ENCODE data around the gene CKAP4. TPM values are rescaled to one million over a fixed set of nuclear protein-coding genes. Genes with fewer than 3 reads are reported as not detected.

CKAP4 gene
- total and polyA plus RNA-seq, 2 donors (not counting 3 experiments of a cell fraction or from before 2014, with no cell fraction given): 117 to 223 TPM

GRCh38 chr12:106234449-106234848 is 13.4 kb downstream of the CKAP4 start:
- Histone ChIP-seq H3K79me2 (ENCODE audit: control insufficient read depth, insufficient read depth, low read length) (peaks cover 8% of the 10 kb centered on the region), H4K20me1 (replicated peaks; ENCODE audit: control insufficient read depth, extremely low read depth, insufficient read depth, low read length) (no peaks in the 10 kb centered on the region), H3K4me3 (replicated peaks in 1 of 3; ENCODE audit: insufficient read depth in 1 of 3, low read depth in 1 of 3, low read length in 3 of 3) (no peak overlapping the region), H3K36me3 (ENCODE audit: control insufficient read depth in 2 of 2, extremely low read depth in 1 of 2, insufficient read depth in 2 of 2, low read length in 2 of 2) (peaks cover 9 to 11% of the 10 kb centered on the region in 2 experiments), H3K9me1 (replicated peaks; ENCODE audit: control insufficient read depth, extremely low read depth, insufficient read depth, low read length) (no peaks in the 10 kb centered on the region), H3K4me2 (ENCODE audit: insufficient read depth, low read length) (no peak overlapping the region), H3K27ac (ENCODE audit: insufficient read depth, low read depth, low read length) (no peak overlapping the region), H3K27me3 (ENCODE audit: control insufficient read depth in 2 of 2, insufficient read depth in 2 of 2, low read length in 2 of 2) (peaks cover 0 to 3% of the 10 kb centered on the region in 2 experiments), H2AFZ (ENCODE audit: low read depth, low read length) (no peak overlapping the region), H3K9ac (replicated peaks; ENCODE audit: extremely low read depth, insufficient read depth, low read length) (no peak overlapping the region), H3K9me3 (replicated peaks; ENCODE audit: control insufficient read depth, insufficient read depth, low read length) (no peaks in the 10 kb centered on the region), H3K4me1 (ENCODE audit: control insufficient read depth, extremely low read depth, insufficient read depth, low read length) (no peaks in the 10 kb centered on the region)
- no TSS peak for BruUV-seq (replicated peaks)
- no peak for TF ChIP-seq MAX (IDR thresholded peaks at IDR 0.05; ENCODE audit: insufficient read depth, insufficient read length)
- no peak for TF ChIP-seq FOS (IDR thresholded peaks at IDR 0.05; ENCODE audit: borderline replicate concordance, insufficient read depth, low read length)
- no peak for TF ChIP-seq POLR2AphosphoS5 (IDR thresholded peaks at IDR 0.05; ENCODE audit: insufficient read depth, low read depth, low read length)
- DNase-seq (ENCODE audit: low read depth, low spot score) (no peak), FAIRE-seq (no peak)
- intact Hi-C loops (cut with micrococcal nuclease) (no loop called here), dilution Hi-C loops (cut with MboI; ENCODE audit: extremely low pct_ligation_motif_present, low sequenced_read_pairs) (no loop called here)
- POLR2A ChIA-PET: no interaction called here
- CTCF ChIA-PET: interaction anchor here (1.2 to 1.8 kb wide), 3 partner anchors 8 to 48 kb away, joined by 6 to 7 read pairs (median 6); no protein-coding TSS in a partner anchor

- no peaks in the 10 kb centered on the region for H3K79me2 ChIP-seq (ENCODE audit: control insufficient read depth, insufficient read depth, low read length)
- BruUV-seq (replicated peaks): no TSS peak
- dilution Hi-C loops (cut with MboI; ENCODE audit: extremely low pct_ligation_motif_present, low sequenced_read_pairs) (no loop called here), intact Hi-C loops (cut with micrococcal nuclease) (no loop called here)
- POLR2A ChIA-PET: no interaction called here
- H3K4me2 ChIP-seq (ENCODE audit: insufficient read depth, low read length): no peak overlapping the region
- no peak overlapping the region for H3K4me3 ChIP-seq (replicated peaks in 1 of 3; ENCODE audit: insufficient read depth in 1 of 3, low read depth in 1 of 3, low read length in 3 of 3)
- no peak overlapping the region for H3K27ac ChIP-seq (ENCODE audit: insufficient read depth, low read depth, low read length)
- no peaks in the 10 kb centered on the region for H3K9me1 ChIP-seq (replicated peaks; ENCODE audit: control insufficient read depth, extremely low read depth, insufficient read depth, low read length)
- FAIRE-seq (no peak), DNase-seq (ENCODE audit: low read depth, low spot score) (no peak)
- CTCF ChIA-PET: interaction anchor here (1.8 kb wide), 1 partner anchor 49 kb away, joined by 6 read pairs; no protein-coding TSS in a partner anchor
- no peaks in the 10 kb centered on the region for H3K4me1 ChIP-seq (ENCODE audit: control insufficient read depth, extremely low read depth, insufficient read depth, low read length)
- peaks cover 0 to under 1% of the 10 kb centered on the region in 2 experiments for H3K36me3 ChIP-seq (ENCODE audit: control insufficient read depth in 2 of 2, extremely low read depth in 1 of 2, insufficient read depth in 2 of 2, low read length in 2 of 2)
- TF ChIP-seq MYC (IDR thresholded peaks at IDR 0.05; ENCODE audit: low read depth, low read length) (no peak), MAX (IDR thresholded peaks at IDR 0.05; ENCODE audit: insufficient read depth, insufficient read length) (no peak), EZH2 (IDR thresholded peaks at IDR 0.05; ENCODE audit: borderline replicate concordance, low read depth, low read length, severe bottlenecking) (no peak), POLR2A (IDR thresholded peaks at IDR 0.05; ENCODE audit: low read depth, low read length) (no peak), CTCF (IDR thresholded peaks at IDR 0.05; ENCODE audit: extremely low read depth in 1 of 2, insufficient read depth in 1 of 2, low read depth in 1 of 2, low read length in 2 of 2) (no peak), POLR2AphosphoS5 (IDR thresholded peaks at IDR 0.05; ENCODE audit: insufficient read depth, low read depth, low read length) (no peak), JUN (IDR thresholded peaks at IDR 0.05; ENCODE audit: borderline replicate concordance, insufficient read depth, insufficient read length, low read depth) (no peak), GATA2 (IDR thresholded peaks at IDR 0.05; ENCODE audit: insufficient read depth, insufficient read length, low read depth, low read length) (no peak), FOS (IDR thresholded peaks at IDR 0.05; ENCODE audit: borderline replicate concordance, insufficient read depth, low read length) (no peak)
- no peaks in the 10 kb centered on the region for H4K20me1 ChIP-seq (replicated peaks; ENCODE audit: control insufficient read depth, extremely low read depth, insufficient read depth, low read length)
- no peak overlapping the region for H2AFZ ChIP-seq (ENCODE audit: low read depth, low read length)
- H3K9me3 ChIP-seq (replicated peaks; ENCODE audit: control insufficient read depth, insufficient read depth, low read length): no peaks in the 10 kb centered on the region
- no peak overlapping the region for H3K9ac ChIP-seq (replicated peaks; ENCODE audit: extremely low read depth, insufficient read depth, low read length)
- peaks cover 0 to 4% of the 10 kb centered on the region in 2 experiments for H3K27me3 ChIP-seq (ENCODE audit: control insufficient read depth in 2 of 2, insufficient read depth in 2 of 2, low read length in 2 of 2)
These were observed 14.8 kb downstream of the CKAP4 start for GRCh38 chr12:106233011-106233410.

Data from endothelial cell of umbilical vein (primary cell).